ENCODE measurements around the gene OR2S2.
"Not testable (repeated sequence)": the region's sequence is repeated elsewhere in the genome, so short reads cannot be mapped to it uniquely, and the experiment has no call there.

OR2S2 gene

DNA sequence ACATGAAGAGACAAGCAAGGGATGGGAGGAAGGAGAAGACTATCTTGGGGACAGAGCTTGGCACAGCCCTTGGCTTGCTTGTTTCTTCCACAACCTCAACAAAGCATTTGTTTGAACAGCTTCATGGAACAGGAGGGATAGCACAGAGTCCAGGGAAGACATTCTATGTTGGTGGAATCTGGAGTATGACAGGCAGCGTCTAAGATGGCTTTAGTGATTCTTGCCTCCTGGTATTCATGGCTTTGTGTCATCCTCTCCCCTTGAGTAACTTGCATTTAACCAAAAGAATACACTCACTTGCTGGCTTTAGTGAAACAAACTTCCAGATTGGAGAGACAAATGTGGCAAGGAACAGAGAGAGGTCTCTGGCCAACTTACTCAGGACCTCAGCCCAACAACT, 47.9 kb upstream of the OR2S2 start:
- H3K9me3 ChIP-seq (replicated peaks in 1 of 2; ENCODE audit: control insufficient read depth in 2 of 2, insufficient read depth in 1 of 2, low read depth in 1 of 2, low read length in 2 of 2) = no peaks in the 10 kb centered on the region

DNA sequence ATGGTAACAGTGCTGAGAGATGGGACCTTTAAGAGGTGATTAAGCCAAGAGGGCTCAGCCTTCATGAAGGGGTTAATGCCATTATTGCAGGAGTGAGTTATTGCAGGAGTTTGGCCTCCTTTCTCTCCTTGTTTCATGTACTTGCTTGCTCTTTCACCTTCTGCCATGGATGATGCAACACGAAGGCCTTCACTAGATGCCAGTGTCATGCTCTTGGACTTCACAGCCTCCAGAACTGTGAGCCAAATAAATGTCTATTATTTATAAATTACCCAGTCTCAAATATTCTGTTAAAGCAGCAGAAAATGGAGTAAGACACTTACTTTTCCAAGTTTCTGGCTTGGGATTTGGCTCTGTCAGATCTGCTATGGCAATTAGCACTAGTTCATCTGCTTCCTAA, 40.4 kb upstream of the OR2S2 start:
- H3K36me3 ChIP-seq (replicated peaks in 1 of 2; ENCODE audit: control insufficient read depth in 2 of 2, insufficient read depth in 2 of 2, low read length in 2 of 2) = no peaks in the 10 kb centered on the region
- no peaks in the 10 kb centered on the region for H3K4me1 ChIP-seq (ENCODE audit: control insufficient read depth in 2 of 2, insufficient read depth in 1 of 2, low read depth in 1 of 2, low read length in 2 of 2)
- no peak overlapping the region for H3K4me2 ChIP-seq (ENCODE audit: insufficient read depth, low read length, poor library complexity, severe bottlenecking)
- no peak overlapping the region for H2BK120ac ChIP-seq (ENCODE audit: low read depth, low read length)
- no CpG with 5 or more reads among the region's 1 CpG for WGBS, 2 donors (ENCODE audit: extremely low coverage in 2 of 2, insufficient read length in 2 of 2, insufficient replicate concordance in 1 of 2)
- peaks cover 0 to 8% (median 0%) of the 10 kb centered on the region in 3 experiments for H3K27me3 ChIP-seq (ENCODE audit: control insufficient read depth in 3 of 3, insufficient read depth in 3 of 3, low read depth in 1 of 3, low read length in 3 of 3)
- H3K79me1 ChIP-seq (ENCODE audit: low read depth, low read length) = no peaks in the 10 kb centered on the region
- H2BK12ac ChIP-seq (ENCODE audit: low read length) = no peak overlapping the region
- no peak overlapping the region for H3K27ac ChIP-seq (replicated peaks; ENCODE audit: low read length)
- no peak overlapping the region for H2BK15ac ChIP-seq (ENCODE audit: low read length)
- H4K91ac ChIP-seq (ENCODE audit: low read depth, low read length, poor library complexity) = no peak overlapping the region
- H2AFZ ChIP-seq (ENCODE audit: low read length) = no peak overlapping the region
- H3K18ac ChIP-seq (ENCODE audit: low read length) = no peak overlapping the region
- no peak overlapping the region for H3K4me3 ChIP-seq (ENCODE audit: low read length in 2 of 2)
- no peak overlapping the region for H3K4ac ChIP-seq (ENCODE audit: low read length)
- H3K14ac ChIP-seq (ENCODE audit: low read length) = no peak overlapping the region
- no peak for DNase-seq (ENCODE audit: low spot score)
- no peak overlapping the region for H2BK5ac ChIP-seq (ENCODE audit: low read length)
- H4K8ac ChIP-seq (ENCODE audit: low read depth, low read length) = no peak overlapping the region
- no peak overlapping the region for H3K23ac ChIP-seq (ENCODE audit: low read depth, low read length, poor library complexity)
- no peak overlapping the region for H2AK5ac ChIP-seq (ENCODE audit: low read depth, low read length)
- no peak overlapping the region for H3K9ac ChIP-seq (ENCODE audit: low read depth, low read length, poor library complexity)
- H3K9me3 ChIP-seq (replicated peaks in 1 of 2; ENCODE audit: control insufficient read depth in 2 of 2, insufficient read depth in 1 of 2, low read depth in 1 of 2, low read length in 2 of 2) = peaks cover 2% of the 10 kb centered on the region in 2 donors

More for the DNA sequence above, 47.9 kb upstream of the OR2S2 start:
- Histone ChIP-seq H3K14ac (ENCODE audit: low read length) (no peak overlapping the region), H2BK15ac (ENCODE audit: low read length) (no peak overlapping the region), H3K23ac (ENCODE audit: low read depth, low read length, poor library complexity) (no peak overlapping the region), H2BK12ac (ENCODE audit: low read length) (no peak overlapping the region), H3K27ac (replicated peaks; ENCODE audit: low read length) (no peak overlapping the region), H2BK5ac (ENCODE audit: low read length) (no peak overlapping the region), H3K36me3 (replicated peaks in 1 of 2; ENCODE audit: control insufficient read depth in 2 of 2, insufficient read depth in 2 of 2, low read length in 2 of 2) (no peaks in the 10 kb centered on the region), H2BK120ac (ENCODE audit: low read depth, low read length) (no peak overlapping the region), H3K4me2 (ENCODE audit: insufficient read depth, low read length, poor library complexity, severe bottlenecking) (no peak overlapping the region), H2AFZ (ENCODE audit: low read length) (no peak overlapping the region), H3K18ac (ENCODE audit: low read length) (no peak overlapping the region), H3K79me1 (ENCODE audit: low read depth, low read length) (no peaks in the 10 kb centered on the region), H2AK5ac (ENCODE audit: low read depth, low read length) (no peak overlapping the region), H3K4ac (ENCODE audit: low read length) (no peak overlapping the region), H3K4me1 (ENCODE audit: control insufficient read depth in 2 of 2, insufficient read depth in 1 of 2, low read depth in 1 of 2, low read length in 2 of 2) (no peaks in the 10 kb centered on the region), H3K9ac (ENCODE audit: low read depth, low read length, poor library complexity) (no peak overlapping the region), H3K27me3 (ENCODE audit: control insufficient read depth in 3 of 3, insufficient read depth in 3 of 3, low read depth in 1 of 3, low read length in 3 of 3) (peaks cover 0 to 17% (median 4%) of the 10 kb centered on the region in 3 experiments), H4K91ac (ENCODE audit: low read depth, low read length, poor library complexity) (no peak overlapping the region), H4K8ac (ENCODE audit: low read depth, low read length) (no peak overlapping the region), H3K4me3 (ENCODE audit: low read length in 2 of 2) (no peak overlapping the region)
- no peak for DNase-seq (ENCODE audit: low spot score)
- WGBS, 2 donors (ENCODE audit: extremely low coverage in 2 of 2, insufficient read length in 2 of 2, insufficient replicate concordance in 1 of 2) = no CpG with 5 or more reads among the region's 1 CpG

DNA sequence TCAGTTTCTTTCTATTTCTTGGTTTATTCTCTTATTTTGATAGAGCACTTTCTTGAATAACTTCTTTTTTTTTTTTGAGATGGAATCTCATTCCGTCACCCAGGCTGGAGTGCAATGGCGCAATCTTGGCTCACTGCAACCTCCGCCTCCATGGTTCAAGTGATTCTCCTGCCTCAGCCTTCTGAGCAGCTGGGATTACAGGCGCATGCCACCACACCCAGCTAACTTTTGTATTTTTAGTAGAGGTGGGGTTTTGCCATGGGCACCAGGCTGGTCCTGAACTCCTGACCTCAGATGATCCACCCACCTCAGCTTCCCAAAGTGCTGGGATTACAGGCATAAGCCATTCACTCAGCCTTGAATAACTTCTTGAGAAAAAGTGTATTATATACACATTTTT, 39.1 kb upstream of the OR2S2 start:
- H3K36me3 ChIP-seq (replicated peaks in 1 of 2; ENCODE audit: control insufficient read depth in 2 of 2, insufficient read depth in 2 of 2, low read length in 2 of 2); H4K91ac ChIP-seq (ENCODE audit: low read depth, low read length, poor library complexity); H2BK12ac ChIP-seq (ENCODE audit: low read length); H3K4me1 ChIP-seq (ENCODE audit: control insufficient read depth in 2 of 2, insufficient read depth in 1 of 2, low read depth in 1 of 2, low read length in 2 of 2); H3K23ac ChIP-seq (ENCODE audit: low read depth, low read length, poor library complexity); H3K18ac ChIP-seq (ENCODE audit: low read length); H3K9ac ChIP-seq (ENCODE audit: low read depth, low read length, poor library complexity); H3K9me3 ChIP-seq (replicated peaks in 1 of 2; ENCODE audit: control insufficient read depth in 2 of 2, insufficient read depth in 1 of 2, low read depth in 1 of 2, low read length in 2 of 2); H3K4ac ChIP-seq (ENCODE audit: low read length); H2BK15ac ChIP-seq (ENCODE audit: low read length); H3K79me1 ChIP-seq (ENCODE audit: low read depth, low read length); H3K4me2 ChIP-seq (ENCODE audit: insufficient read depth, low read length, poor library complexity, severe bottlenecking); H3K27me3 ChIP-seq (ENCODE audit: control insufficient read depth in 3 of 3, insufficient read depth in 3 of 3, low read depth in 1 of 3, low read length in 3 of 3); H2AFZ ChIP-seq (ENCODE audit: low read length); H3K4me3 ChIP-seq (ENCODE audit: low read length in 2 of 2); DNase-seq (ENCODE audit: low spot score); H3K27ac ChIP-seq (replicated peaks; ENCODE audit: low read length); H4K8ac ChIP-seq (ENCODE audit: low read depth, low read length); H2AK5ac ChIP-seq (ENCODE audit: low read depth, low read length); H2BK120ac ChIP-seq (ENCODE audit: low read depth, low read length); H2BK5ac ChIP-seq (ENCODE audit: low read length); H3K14ac ChIP-seq (ENCODE audit: low read length): not testable (repeated sequence)
- WGBS, 2 donors (ENCODE audit: extremely low coverage in 2 of 2, insufficient read length in 2 of 2, insufficient replicate concordance in 1 of 2) = no CpG with 5 or more reads among the region's 4 CpGs

DNA sequence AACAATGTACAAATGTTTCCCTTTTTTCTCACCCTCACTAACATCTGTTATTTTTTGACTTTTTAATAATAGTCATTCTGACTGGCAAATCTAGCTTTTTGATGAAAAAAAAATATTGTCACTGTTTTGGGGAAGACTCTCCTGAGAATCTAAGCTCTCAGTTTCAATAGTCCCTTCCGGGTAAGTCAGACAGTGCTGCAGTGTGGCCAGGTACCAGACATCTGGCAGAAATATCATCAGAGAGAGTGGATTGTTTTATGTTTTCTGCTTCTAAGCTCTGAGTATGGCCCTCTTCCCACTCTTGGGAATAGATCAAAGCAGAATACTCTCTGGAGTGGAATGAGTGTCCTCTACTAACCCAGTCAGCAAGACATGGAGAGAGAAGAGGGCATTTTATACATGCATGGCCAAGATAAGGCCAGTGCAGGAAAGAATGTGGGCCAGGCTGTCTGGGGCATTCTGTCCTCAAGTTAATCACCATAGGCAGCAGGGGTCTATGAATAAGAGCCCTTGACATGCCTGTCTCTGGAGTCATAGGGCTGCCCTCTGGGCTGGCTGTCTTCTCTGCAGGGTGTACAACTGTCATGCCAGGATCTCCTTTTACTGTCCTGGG, 38.5 kb upstream of the OR2S2 start:
- no peaks in the 10 kb centered on the region for H3K4me1 ChIP-seq (ENCODE audit: control insufficient read depth in 2 of 2, insufficient read depth in 1 of 2, low read depth in 1 of 2, low read length in 2 of 2)
- H3K9ac ChIP-seq (ENCODE audit: low read depth, low read length, poor library complexity) = no peak overlapping the region
- H4K8ac ChIP-seq (ENCODE audit: low read depth, low read length) = no peak overlapping the region
- H2AK5ac ChIP-seq (ENCODE audit: low read depth, low read length) = no peak overlapping the region
- H2BK5ac ChIP-seq (ENCODE audit: low read length) = no peak overlapping the region
- WGBS, 2 donors (ENCODE audit: extremely low coverage in 2 of 2, insufficient read length in 2 of 2, insufficient replicate concordance in 1 of 2) = no CpG with 5 or more reads among the region's 1 CpG
- no peak overlapping the region for H3K14ac ChIP-seq (ENCODE audit: low read length)
- H4K91ac ChIP-seq (ENCODE audit: low read depth, low read length, poor library complexity) = no peak overlapping the region
- no peak overlapping the region for H2BK120ac ChIP-seq (ENCODE audit: low read depth, low read length)
- H3K36me3 ChIP-seq (replicated peaks in 1 of 2; ENCODE audit: control insufficient read depth in 2 of 2, insufficient read depth in 2 of 2, low read length in 2 of 2) = no peaks in the 10 kb centered on the region
- no peak overlapping the region for H2BK12ac ChIP-seq (ENCODE audit: low read length)
- H3K4me3 ChIP-seq (ENCODE audit: low read length in 2 of 2) = no peak overlapping the region
- H2BK15ac ChIP-seq (ENCODE audit: low read length) = no peak overlapping the region
- H3K27ac ChIP-seq (replicated peaks; ENCODE audit: low read length) = no peak overlapping the region
- H3K27me3 ChIP-seq (ENCODE audit: control insufficient read depth in 3 of 3, insufficient read depth in 3 of 3, low read depth in 1 of 3, low read length in 3 of 3) = peaks cover 0 to 4% (median 0%) of the 10 kb centered on the region in 3 experiments
- H3K4me2 ChIP-seq (ENCODE audit: insufficient read depth, low read length, poor library complexity, severe bottlenecking) = no peak overlapping the region
- H3K79me1 ChIP-seq (ENCODE audit: low read depth, low read length) = no peaks in the 10 kb centered on the region
- no peak for DNase-seq (ENCODE audit: low spot score)
- no peak overlapping the region for H3K4ac ChIP-seq (ENCODE audit: low read length)
- H3K9me3 ChIP-seq (replicated peaks in 1 of 2; ENCODE audit: control insufficient read depth in 2 of 2, insufficient read depth in 1 of 2, low read depth in 1 of 2, low read length in 2 of 2) = peaks cover 2% of the 10 kb centered on the region in 2 donors
- no peak overlapping the region for H3K18ac ChIP-seq (ENCODE audit: low read length)
- no peak overlapping the region for H3K23ac ChIP-seq (ENCODE audit: low read depth, low read length, poor library complexity)
- H2AFZ ChIP-seq (ENCODE audit: low read length) = no peak overlapping the region
